Nephron (organoid): ENCODE measurements around the gene SYNE3.

Experiments used
- H3K27ac Mint-ChIP-seq, 3 experiments: 2 replicates each; pipeline ENCODE4 v1.8.0; 2020; ENCODE audit warnings: mixed read lengths in 3 of 3, mild to moderate bottlenecking in 2 of 3, moderate library complexity in 1 of 3
- H3K27me3 Mint-ChIP-seq: 2 replicates; pipeline ENCODE4 v1.8.0; 2021; ENCODE audit warnings: low read depth, mild to moderate bottlenecking, moderate library complexity, mixed read lengths
- H3K36me3 Mint-ChIP-seq: 2 replicates; pipeline ENCODE4 v1.8.0; 2020; ENCODE audit warnings: low read depth, mixed read lengths
- H3K4me1 Mint-ChIP-seq: 2 replicates; pipeline ENCODE4 v1.8.0; 2020; ENCODE audit warnings: mixed read lengths
- H3K4me3 Mint-ChIP-seq, 3 experiments: 2 replicates each; pipeline ENCODE4 v1.8.0; 2020; ENCODE audit warnings: mild to moderate bottlenecking in 3 of 3, mixed read lengths in 3 of 3, moderate library complexity in 2 of 3
- H3K9me3 Mint-ChIP-seq: 2 replicates; pipeline ENCODE4 v1.8.0; 2020; ENCODE audit warnings: mixed read lengths
- TF ChIP-seq, protein P1 (sequence below), 3 experiments: fragments of 200-600 bp; sonication (generic); IDR thresholded peaks; one replicate each; pipeline ENCODE4 v1.5.0; 2021; ENCODE audit warnings: antibody characterized with exemption in 3 of 3; ENCODE audit not compliant: unreplicated experiment in 3 of 3

Gene SYNE3

GRCh38 chr14:95537298-95538089, 21.0 kb upstream of the SYNE3 start:
- Mint-ChIP-seq H3K27me3 (no peaks in the 10 kb centered on the region), H3K4me1 (peaks cover 54% of the 10 kb centered on the region), H3K9me3 (no peaks in the 10 kb centered on the region), H3K27ac (peak overlapping the region in 1 of 3 experiments; percentile 30), H3K36me3 (no peaks in the 10 kb centered on the region), H3K4me3 (peak overlapping the region; percentile 92 to 97 (median 93))
- TF ChIP-seq, protein P1, sequence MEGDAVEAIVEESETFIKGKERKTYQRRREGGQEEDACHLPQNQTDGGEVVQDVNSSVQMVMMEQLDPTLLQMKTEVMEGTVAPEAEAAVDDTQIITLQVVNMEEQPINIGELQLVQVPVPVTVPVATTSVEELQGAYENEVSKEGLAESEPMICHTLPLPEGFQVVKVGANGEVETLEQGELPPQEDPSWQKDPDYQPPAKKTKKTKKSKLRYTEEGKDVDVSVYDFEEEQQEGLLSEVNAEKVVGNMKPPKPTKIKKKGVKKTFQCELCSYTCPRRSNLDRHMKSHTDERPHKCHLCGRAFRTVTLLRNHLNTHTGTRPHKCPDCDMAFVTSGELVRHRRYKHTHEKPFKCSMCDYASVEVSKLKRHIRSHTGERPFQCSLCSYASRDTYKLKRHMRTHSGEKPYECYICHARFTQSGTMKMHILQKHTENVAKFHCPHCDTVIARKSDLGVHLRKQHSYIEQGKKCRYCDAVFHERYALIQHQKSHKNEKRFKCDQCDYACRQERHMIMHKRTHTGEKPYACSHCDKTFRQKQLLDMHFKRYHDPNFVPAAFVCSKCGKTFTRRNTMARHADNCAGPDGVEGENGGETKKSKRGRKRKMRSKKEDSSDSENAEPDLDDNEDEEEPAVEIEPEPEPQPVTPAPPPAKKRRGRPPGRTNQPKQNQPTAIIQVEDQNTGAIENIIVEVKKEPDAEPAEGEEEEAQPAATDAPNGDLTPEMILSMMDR (IDR thresholded peaks at IDR 0.05; ENCODE audit: unreplicated experiment in 3 of 3), result no peak

DNA sequence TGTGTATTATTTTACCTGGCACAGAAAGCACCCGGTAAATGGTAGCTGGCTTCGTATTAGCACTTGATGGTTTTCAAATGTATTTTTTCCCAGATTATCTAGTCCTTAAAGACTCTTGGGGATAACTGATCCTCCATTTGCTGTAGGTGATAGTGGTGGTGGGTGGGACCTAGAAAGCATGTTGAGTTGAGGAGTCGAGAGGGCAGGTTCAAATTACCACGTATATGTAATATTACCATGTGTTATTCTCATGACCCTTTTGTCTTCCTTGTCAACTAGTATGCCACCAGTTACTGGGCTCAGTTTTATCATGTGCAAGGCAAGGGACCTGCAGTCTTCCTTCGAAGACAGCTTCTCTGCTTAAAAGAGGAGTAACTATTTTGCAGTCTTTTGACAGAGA, 20.2 kb upstream of the SYNE3 start:
- Mint-ChIP-seq H3K9me3 (no peaks in the 10 kb centered on the region), H3K36me3 (no peaks in the 10 kb centered on the region), H3K27ac (peak overlapping the region in 1 of 3 experiments; percentile 30), H3K4me3 (peak overlapping the region; percentile 92 to 97 (median 93)), H3K27me3 (no peaks in the 10 kb centered on the region), H3K4me1 (peaks cover 58% of the 10 kb centered on the region)
- TF ChIP-seq, protein P1 (IDR thresholded peaks at IDR 0.05; ENCODE audit: unreplicated experiment in 3 of 3), result no peak

DNA sequence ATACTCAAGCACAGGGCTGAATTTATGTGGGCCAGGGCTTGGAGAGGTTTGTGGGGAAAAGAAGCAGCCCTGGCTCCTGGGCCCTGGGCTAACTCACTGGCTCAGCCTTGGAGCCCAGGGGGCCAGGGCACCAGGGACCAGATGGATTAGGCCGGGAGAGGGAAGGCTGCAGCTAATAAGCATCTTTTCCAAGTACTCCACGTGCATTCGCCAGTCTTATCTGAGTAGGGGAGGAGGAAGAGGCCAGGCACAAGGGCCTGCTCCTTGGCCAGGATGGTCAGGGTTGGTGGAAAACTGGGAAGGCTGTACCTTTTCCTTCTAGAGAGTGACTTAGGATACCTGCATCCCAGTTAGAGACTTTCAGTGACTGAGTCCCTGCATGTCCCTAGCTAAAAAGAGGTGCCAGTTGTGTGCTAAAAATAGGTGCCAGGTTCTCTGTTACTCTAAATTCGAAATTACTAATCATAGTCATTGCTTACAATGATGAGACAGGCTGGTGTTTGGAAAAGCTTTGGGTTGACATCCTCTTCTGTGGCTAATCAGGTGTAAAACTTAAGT, 19.7 kb upstream of the SYNE3 start:
- TF ChIP-seq, protein P1 (IDR thresholded peaks at IDR 0.05; ENCODE audit: unreplicated experiment in 3 of 3), result no peak
- no peaks in the 10 kb centered on the region for H3K36me3 Mint-ChIP-seq
- H3K27ac Mint-ChIP-seq, result peak overlapping the region; percentile 75 to 88 (median 86)
- no peaks in the 10 kb centered on the region for H3K27me3 Mint-ChIP-seq
- H3K9me3 Mint-ChIP-seq, result no peaks in the 10 kb centered on the region
- H3K4me1 Mint-ChIP-seq, result peaks cover 58% of the 10 kb centered on the region
- peak overlapping the region; percentile 92 to 97 (median 93) for H3K4me3 Mint-ChIP-seq

DNA sequence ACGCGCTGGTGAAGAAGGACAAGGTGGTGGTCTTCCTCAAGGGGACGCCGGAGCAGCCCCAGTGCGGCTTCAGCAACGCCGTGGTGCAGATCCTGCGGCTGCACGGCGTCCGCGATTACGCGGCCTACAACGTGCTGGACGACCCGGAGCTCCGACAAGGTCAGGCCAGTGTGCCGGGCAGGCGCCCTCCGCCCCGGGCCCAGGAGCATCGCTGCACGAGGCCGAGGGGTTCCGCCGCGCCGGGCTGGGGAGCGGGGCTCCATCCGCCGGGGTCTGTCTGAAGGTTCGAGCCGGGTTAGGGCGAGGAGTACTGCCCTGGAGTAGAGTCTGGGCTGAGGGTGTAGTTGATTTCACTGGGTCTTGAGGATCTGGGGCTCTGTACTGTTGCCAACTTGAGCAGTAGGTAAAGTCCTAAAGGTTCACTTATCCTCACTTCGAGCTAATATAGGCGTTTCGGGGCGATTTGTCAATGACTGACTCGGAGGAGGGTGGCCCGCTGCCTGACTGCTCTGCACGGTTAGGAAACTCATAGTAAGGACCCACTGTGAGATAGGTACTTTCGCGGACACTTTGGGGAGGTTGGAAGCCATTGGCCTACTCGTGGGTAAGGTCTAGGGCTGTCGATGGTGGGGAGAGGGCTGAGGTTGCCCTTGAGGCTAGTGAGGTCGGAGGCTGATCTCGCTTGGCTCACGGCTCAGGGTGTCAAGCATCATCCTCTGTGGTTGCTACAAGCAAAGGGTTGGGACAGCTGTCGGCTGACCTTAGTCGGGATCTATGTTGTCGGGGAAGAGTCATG, 19.0 kb upstream of the SYNE3 start:
- Mint-ChIP-seq H3K4me3 (peak overlapping the region; percentile 92 to 97 (median 93)), H3K9me3 (no peaks in the 10 kb centered on the region), H3K4me1 (peaks cover 65% of the 10 kb centered on the region), H3K27ac (peak overlapping the region; percentile 75 to 88 (median 86)), H3K27me3 (no peaks in the 10 kb centered on the region), H3K36me3 (no peaks in the 10 kb centered on the region)
- TF ChIP-seq, protein P1 (IDR thresholded peaks at IDR 0.05; ENCODE audit: unreplicated experiment in 3 of 3), result no peak

DNA sequence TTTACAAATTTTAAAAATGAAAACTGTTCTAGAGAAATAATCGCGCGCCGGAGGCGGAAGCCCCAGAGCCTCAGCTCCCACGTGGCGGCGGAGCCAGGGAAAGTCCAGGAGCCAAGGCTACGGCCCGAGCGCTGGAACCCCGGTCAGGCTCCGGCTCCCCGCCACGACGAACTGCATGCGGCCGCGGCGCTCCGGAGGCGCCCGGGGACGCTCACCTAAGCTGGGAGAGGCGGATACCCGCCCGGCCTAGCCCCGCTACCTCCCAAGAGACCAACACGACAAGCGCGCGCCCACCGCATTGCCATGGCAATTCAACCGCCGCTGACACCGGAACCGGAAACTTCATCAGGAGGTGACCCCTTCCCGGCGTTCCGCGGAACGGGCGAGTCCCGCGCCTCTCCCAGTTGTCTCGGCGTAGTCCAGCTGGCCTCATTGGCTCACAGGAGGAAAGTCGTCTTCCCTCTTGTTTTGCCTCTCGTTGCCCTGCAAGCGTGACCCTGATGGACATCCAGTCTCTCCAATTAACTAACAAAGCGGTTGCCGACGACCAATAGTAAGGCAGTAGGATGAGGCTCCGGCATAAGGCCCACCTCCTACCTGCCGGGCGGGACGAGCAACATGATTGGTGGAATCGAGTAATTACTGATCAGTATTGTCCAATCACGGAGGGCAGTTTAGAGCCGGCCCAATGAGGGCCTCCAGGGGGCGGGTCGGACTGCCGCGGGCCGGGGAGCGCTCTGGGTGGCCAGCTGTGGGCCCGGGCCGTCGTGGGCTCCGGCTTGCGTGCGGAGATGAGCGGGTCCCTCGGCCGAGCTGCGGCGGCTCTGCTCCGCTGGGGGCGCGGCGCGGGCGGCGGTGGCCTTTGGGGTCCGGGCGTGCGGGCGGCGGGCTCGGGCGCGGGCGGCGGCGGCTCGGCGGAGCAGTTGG, 18.1 kb upstream of the SYNE3 start, which contains the start of gene GLRX5:
Gene GLRX5 (plus strand): TSS at position 752 of the 927 bp plus-strand sequence. CDS start 40 bp downstream, at position 792.
- Mint-ChIP-seq H3K9me3 (no peaks in the 10 kb centered on the region), H3K27ac (peak within 1 kb of the TSS; percentile 75 to 92 (median 88)), H3K27me3 (no peaks in the 10 kb centered on the region), H3K4me3 (peak within 1 kb of the TSS; percentile 92 to 97 (median 93)), H3K4me1 (peaks cover 71% of the 10 kb centered on the region), H3K36me3 (peaks cover 6% of the 10 kb centered on the region)
- TF ChIP-seq, protein P1 (IDR thresholded peaks at IDR 0.05; ENCODE audit: unreplicated experiment in 3 of 3), result no peak
